HG02973 (cell line): ENCODE data around the gene SLC25A1.
"Not testable (repeated sequence)": the region's sequence is repeated elsewhere in the genome, so short reads cannot be mapped to it uniquely, and the experiment has no call there.

Experiments used
- ATAC-seq: cut with Tn5 transposase; IDR thresholded peaks from one replicate; pipeline ENCODE4 v1.9.1; 2021; ENCODE audit warnings: moderate library complexity; ENCODE audit not compliant: unreplicated experiment

SLC25A1 gene

GRCh38 chr22:19168088-19168890 lies 10.2 kb downstream of the SLC25A1 start:
- no peak for ATAC-seq

GRCh38 chr22:19167106-19167869 lies 11.2 kb downstream of the SLC25A1 start:
- no peak for ATAC-seq

- ATAC-seq: no peak
Observed at GRCh38 chr22:19166421-19166820, 12.1 kb downstream of the SLC25A1 start.

GRCh38 chr22:19164425-19164824 lies 14.1 kb downstream of the SLC25A1 start:
- ATAC-seq: no peak

- not testable (repeated sequence) for ATAC-seq
Observed at GRCh38 chr22:19158649-19159048, 19.9 kb downstream of the SLC25A1 start.

- ATAC-seq: not testable (repeated sequence)
Observed at GRCh38 chr22:19156109-19156508, 22.4 kb downstream of the SLC25A1 start.

- no peak for ATAC-seq
Observed at GRCh38 chr22:19152942-19153883, 25.3 kb downstream of the SLC25A1 start.

- ATAC-seq: no peak
Observed at GRCh38 chr22:19151329-19152191, 27.0 kb downstream of the SLC25A1 start.

- no peak for ATAC-seq
Observed at GRCh38 chr22:19150482-19151328, 27.8 kb downstream of the SLC25A1 start.

GRCh38 chr22:19149991-19150390 lies 28.5 kb downstream of the SLC25A1 start, which contains the start of gene GSC2:
Gene GSC2, minus strand, starts transcription at chr22:19150292. Its CDS starts 9 bp downstream, at chr22:19150283.
- no peak for ATAC-seq

GRCh38 chr22:19149047-19149883 lies 29.3 kb downstream of the SLC25A1 start:
- ATAC-seq: no peak

- ATAC-seq: no peak
Observed at GRCh38 chr22:19148417-19149046, 30.0 kb downstream of the SLC25A1 start.

- no peak for ATAC-seq
Observed at GRCh38 chr22:19147195-19147780, 31.2 kb downstream of the SLC25A1 start.

GRCh38 chr22:19146215-19146968 lies 32.1 kb downstream of the SLC25A1 start:
- ATAC-seq: no peak

GRCh38 chr22:19143967-19144400 lies 34.6 kb downstream of the SLC25A1 start:
- ATAC-seq: no peak

- no peak for ATAC-seq
Observed at GRCh38 chr22:19143212-19143611, 35.3 kb downstream of the SLC25A1 start.

- ATAC-seq: no peak
Observed at GRCh38 chr22:19142394-19142793, 36.1 kb downstream of the SLC25A1 start.
